Loucy (cell line): Measurements from ENCODE around the gene LILRB2.
"Not testable (repeated sequence)": the region's sequence is repeated elsewhere in the genome, so short reads cannot be mapped to it uniquely, and the experiment has no call there.

ENCODE experiments used
- H2AFZ ChIP-seq: fragments of 200-600 bp; sonication (generic); 2 replicates; pipeline ENCODE4 v1.6.0; 2016; ENCODE audit warnings: antibody characterized with exemption, mild to moderate bottlenecking, low read length, moderate library complexity
- H3F3A ChIP-seq: fragments of 200-600 bp; 2 replicates; pipeline ENCODE4 v1.6.0; 2016; ENCODE audit warnings: antibody characterized with exemption, low read depth, mild to moderate bottlenecking
- H3K27me3 ChIP-seq: fragments of 200-600 bp; sonication (generic); 2 replicates; pipeline ENCODE4 v1.6.1; 2014; ENCODE audit warnings: low read length, mild to moderate bottlenecking; ENCODE audit not compliant: insufficient read depth, poor library complexity, severe bottlenecking
- H3K36me3 ChIP-seq: fragments of 200-600 bp; sonication (generic); 2 replicates; pipeline ENCODE4 v1.6.1; 2016; ENCODE audit warnings: low read length; ENCODE audit not compliant: insufficient read depth
- H3K4me1 ChIP-seq: fragments of 200-600 bp; sonication (generic); 2 replicates; pipeline ENCODE4 v1.5.1; 2014; ENCODE audit warnings: low read length, mild to moderate bottlenecking; ENCODE audit not compliant: insufficient read depth, poor library complexity, severe bottlenecking
- H3K4me2 ChIP-seq: fragments of 200-600 bp; sonication (generic); 2 replicates; pipeline ENCODE4 v1.6.0; 2014; ENCODE audit warnings: antibody characterized with exemption, low read length, low read depth, mild to moderate bottlenecking; ENCODE audit not compliant: poor library complexity, severe bottlenecking
- H3K4me3 ChIP-seq: fragments of 200-600 bp; sonication (generic); 2 replicates; pipeline ENCODE4 v1.5.1; 2014; ENCODE audit warnings: low read length, mild to moderate bottlenecking, mixed read lengths; ENCODE audit not compliant: poor library complexity, severe bottlenecking
- H3K79me2 ChIP-seq: fragments of 200-600 bp; sonication (generic); 2 replicates; pipeline ENCODE4 v1.6.1; 2014; ENCODE audit warnings: low read length; ENCODE audit not compliant: insufficient read depth
- H3K9ac ChIP-seq: fragments of 200-600 bp; sonication (generic); 2 replicates; pipeline ENCODE4 v1.6.0; 2014; ENCODE audit warnings: mild to moderate bottlenecking, low read depth, low read length, moderate library complexity; ENCODE audit not compliant: poor library complexity, severe bottlenecking
- H3K9me2 ChIP-seq: fragments of 200-600 bp; sonication (generic); replicated peaks from 2 replicates; pipeline ENCODE4 v1.6.1; 2016; ENCODE audit warnings: low read depth, low read length, mixed read lengths
- H3K9me3 ChIP-seq: fragments of 200-600 bp; sonication (generic); 2 replicates; pipeline ENCODE4 v1.6.1; 2014; ENCODE audit warnings: mild to moderate bottlenecking, antibody characterized with exemption, low read length, low read depth; ENCODE audit not compliant: insufficient read depth
- H4K20me1 ChIP-seq: fragments of 200-600 bp; sonication (generic); 2 replicates; pipeline ENCODE4 v1.6.0; 2014; ENCODE audit warnings: antibody characterized with exemption, low read length, mild to moderate bottlenecking; ENCODE audit not compliant: insufficient read depth, poor library complexity, severe bottlenecking
- CTCF ChIP-seq: fragments of 200-600 bp; sonication (generic); conservative IDR thresholded peaks from 2 replicates; pipeline ENCODE4 v1.5.1; 2014; ENCODE audit warnings: mild to moderate bottlenecking, antibody characterized with exemption, low read length
- EZH2phosphoT487 ChIP-seq: fragments of 200-600 bp; IDR thresholded peaks from 2 replicates; pipeline ENCODE4 v1.6.1; 2018; ENCODE audit warnings: antibody characterized with exemption, mild to moderate bottlenecking, moderate library complexity, borderline replicate concordance

Gene LILRB2

GRCh38 chr19:54325631-54326030, 44.7 kb upstream of the LILRB2 start:
- Histone ChIP-seq H3K9me3 (no peaks in the 10 kb centered on the region), H3K9ac (peak overlapping the region; percentile 25), H3K4me1 (peaks cover 12% of the 10 kb centered on the region), H4K20me1 (no peaks in the 10 kb centered on the region), H3K27me3 (no peaks in the 10 kb centered on the region), H3K9me2 (no peaks in the 10 kb centered on the region), H3K4me2 (peak overlapping the region; percentile 28), H3F3A (no peaks in the 10 kb centered on the region), H3K36me3 (no peaks in the 10 kb centered on the region), H2AFZ (peak overlapping the region; percentile 49), H3K4me3 (no peak overlapping the region), H3K79me2 (no peaks in the 10 kb centered on the region)
- no peak for TF ChIP-seq EZH2phosphoT487
- TF ChIP-seq CTCF, result no peak

GRCh38 chr19:54325194-54325621, 44.3 kb upstream of the LILRB2 start:
- Histone ChIP-seq H3K4me3 (no peak overlapping the region), H3K9me3 (no peaks in the 10 kb centered on the region), H3K4me1 (peaks cover 12% of the 10 kb centered on the region), H3K79me2 (no peaks in the 10 kb centered on the region), H3K36me3 (no peaks in the 10 kb centered on the region), H3F3A (no peaks in the 10 kb centered on the region), H2AFZ (peak overlapping the region; percentile 49), H3K9ac (peak overlapping the region; percentile 25), H3K4me2 (peak overlapping the region; percentile 28), H3K27me3 (no peaks in the 10 kb centered on the region), H3K9me2 (no peaks in the 10 kb centered on the region), H4K20me1 (no peaks in the 10 kb centered on the region)
- TF ChIP-seq EZH2phosphoT487 (no peak), CTCF (peak; percentile 92)

- H3K4me3 ChIP-seq, result no peak overlapping the region
- no peaks in the 10 kb centered on the region for H3F3A ChIP-seq
- no peaks in the 10 kb centered on the region for H3K36me3 ChIP-seq
- H3K9me3 ChIP-seq, result no peaks in the 10 kb centered on the region
- no peak for TF ChIP-seq CTCF
- TF ChIP-seq EZH2phosphoT487, result no peak
- no peak overlapping the region for H3K9ac ChIP-seq
- H3K79me2 ChIP-seq, result no peaks in the 10 kb centered on the region
- no peak overlapping the region for H2AFZ ChIP-seq
- H3K27me3 ChIP-seq, result no peaks in the 10 kb centered on the region
- H3K4me2 ChIP-seq, result no peak overlapping the region
- H3K9me2 ChIP-seq, result no peaks in the 10 kb centered on the region
- peaks cover 12% of the 10 kb centered on the region for H3K4me1 ChIP-seq
- no peaks in the 10 kb centered on the region for H4K20me1 ChIP-seq
Measured at GRCh38 chr19:54324071-54324470, 43.2 kb upstream of the LILRB2 start.

GRCh38 chr19:54322934-54323333, 42.0 kb upstream of the LILRB2 start:
- not testable (repeated sequence) for H2AFZ ChIP-seq, H3K79me2 ChIP-seq, H3K4me2 ChIP-seq, H3K4me3 ChIP-seq, H3K27me3 ChIP-seq, H3F3A ChIP-seq, H4K20me1 ChIP-seq, H3K9me3 ChIP-seq, H3K36me3 ChIP-seq, H3K9ac ChIP-seq, H3K9me2 ChIP-seq
- H3K4me1 ChIP-seq, result peaks cover 12% of the 10 kb centered on the region

- peaks cover 12% of the 10 kb centered on the region for H3K4me1 ChIP-seq
- not testable (repeated sequence) for H3K4me3 ChIP-seq, H3K9ac ChIP-seq, H4K20me1 ChIP-seq, H2AFZ ChIP-seq, H3K9me2 ChIP-seq, H3K36me3 ChIP-seq, H3K9me3 ChIP-seq, H3K79me2 ChIP-seq, H3K27me3 ChIP-seq, H3F3A ChIP-seq, H3K4me2 ChIP-seq
Measured at GRCh38 chr19:54322295-54322694, 41.4 kb upstream of the LILRB2 start.
